HepG2 (cell line): ENCODE results near the gene ROM1. TPM values are rescaled to one million over a fixed set of nuclear protein-coding genes. Genes with fewer than 3 reads are reported as not detected.
A peak's percentile ranks its signal among the peaks of the same experiment; 100 is the strongest.

Source experiments
- AKAP8 ChIP-seq: sonication (generic); formaldehyde crosslinking; IDR thresholded peaks from 2 replicates; pipeline ENCODE4 v1.5.1; 2020; ENCODE audit warnings: mild to moderate bottlenecking, missing genetic modification reagents
- ATF2 ChIP-seq: sonication (generic); formaldehyde crosslinking; IDR thresholded peaks from 2 replicates; pipeline ENCODE4 v1.4.0; 2020; ENCODE audit warnings: missing genetic modification reagents
- BORCS8-MEF2B ChIP-seq: sonication (generic); formaldehyde crosslinking; IDR thresholded peaks from 2 replicates; pipeline ENCODE4 v1.8.0; 2022; ENCODE audit warnings: mild to moderate bottlenecking, missing genetic modification reagents
- CBX1 ChIP-seq: IDR thresholded peaks from one replicate; pipeline ENCODE4 v1.6.1; 2016; ENCODE audit warnings: antibody characterized with exemption, low read depth
- CHD2 ChIP-seq: IDR thresholded peaks from 2 replicates; pipeline ENCODE4 v1.6.1; 2011; ENCODE audit warnings: low read depth, low read length, improper control_type of control experiment
- HMGXB4 ChIP-seq, 2 experiments: sonication (generic) in 1 of 2; formaldehyde crosslinking in 1 of 2; IDR thresholded peaks; 2 replicates each; pipeline versions ENCODE4 v1.4.0 to v1.6.1; 2018 to 2020; ENCODE audit warnings: missing genetic modification reagents in 2 of 2, borderline replicate concordance in 1 of 2, low read depth in 1 of 2, mild to moderate bottlenecking in 1 of 2, missing biosample characterization in 1 of 2
- MTA1 ChIP-seq: sonication (generic); formaldehyde crosslinking; IDR thresholded peaks from 2 replicates; pipeline ENCODE4 v1.4.0; 2020; ENCODE audit warnings: missing genetic modification reagents, mild to moderate bottlenecking, borderline replicate concordance
- MTA3 ChIP-seq: sonication (generic); formaldehyde crosslinking; IDR thresholded peaks from 2 replicates; pipeline ENCODE4 v1.4.0; 2020; ENCODE audit warnings: missing genetic modification reagents
- MTERF4 ChIP-seq: sonication (generic); formaldehyde crosslinking; IDR thresholded peaks from 2 replicates; pipeline ENCODE4 v1.8.0; 2023; ENCODE audit warnings: mild to moderate bottlenecking, missing genetic modification reagents
- MXD1 ChIP-seq: sonication (generic); formaldehyde crosslinking; IDR thresholded peaks from 2 replicates; pipeline ENCODE4 v1.4.0; 2020; ENCODE audit warnings: mild to moderate bottlenecking, missing genetic modification reagents
- MZF1 ChIP-seq: sonication (generic); formaldehyde crosslinking; IDR thresholded peaks from 2 replicates; pipeline ENCODE4 v1.8.1; 2023; ENCODE audit warnings: mild to moderate bottlenecking, missing genetic modification reagents, borderline replicate concordance
- NFE2L1 ChIP-seq: sonication (generic); formaldehyde crosslinking; IDR thresholded peaks from 2 replicates; pipeline ENCODE4 v1.4.0; 2020; ENCODE audit warnings: missing genetic modification reagents, mild to moderate bottlenecking, borderline replicate concordance
- NFRKB ChIP-seq: fragments of 450-650 bp; IDR thresholded peaks from 2 replicates; pipeline ENCODE4 v1.6.1; 2017
- RFXANK ChIP-seq: IDR thresholded peaks from 2 replicates; pipeline ENCODE4 v1.6.1; 2016
- TEF ChIP-seq: sonication (generic); formaldehyde crosslinking; IDR thresholded peaks from 2 replicates; pipeline ENCODE4 v1.5.0; 2020; ENCODE audit warnings: missing genetic modification reagents
- ZFY ChIP-seq: sonication (generic); formaldehyde crosslinking; IDR thresholded peaks from 2 replicates; pipeline ENCODE4 v1.4.0; 2020; ENCODE audit warnings: missing genetic modification reagents
- ZNF230 ChIP-seq: sonication (generic); formaldehyde crosslinking; IDR thresholded peaks from 2 replicates; pipeline ENCODE4 v1.4.0; 2020; ENCODE audit warnings: mild to moderate bottlenecking, missing genetic modification reagents
- ZNF367 ChIP-seq: sonication (generic); formaldehyde crosslinking; IDR thresholded peaks from 2 replicates; pipeline ENCODE4 v1.4.0; 2020; ENCODE audit warnings: missing genetic modification reagents, borderline replicate concordance
- ZNF44 ChIP-seq: sonication (generic); formaldehyde crosslinking; IDR thresholded peaks from 2 replicates; pipeline ENCODE4 v1.5.1; 2020; ENCODE audit warnings: mild to moderate bottlenecking, missing genetic modification reagents
- ZNF547 ChIP-seq: sonication (generic); formaldehyde crosslinking; IDR thresholded peaks from 2 replicates; pipeline ENCODE4 v1.5.1; 2020; ENCODE audit warnings: mild to moderate bottlenecking, missing genetic modification reagents
- ZNF569 ChIP-seq: sonication (generic); formaldehyde crosslinking; IDR thresholded peaks from 2 replicates; pipeline ENCODE4 v1.5.0; 2020; ENCODE audit warnings: mild to moderate bottlenecking, missing genetic modification reagents, moderate library complexity, borderline replicate concordance
- ZNF619 ChIP-seq: sonication (generic); formaldehyde crosslinking; IDR thresholded peaks from 2 replicates; pipeline ENCODE4 v1.4.0; 2020; ENCODE audit warnings: mild to moderate bottlenecking, missing genetic modification reagents
- ZSCAN5A ChIP-seq: sonication (generic); formaldehyde crosslinking; IDR thresholded peaks from 2 replicates; pipeline ENCODE4 v1.8.0; 2022; ENCODE audit warnings: mild to moderate bottlenecking, missing genetic modification reagents, borderline replicate concordance
- polyA plus RNA-seq, 8 experiments: library from polyadenylated mRNA; depleted of rRNA in 3 of 8; stranded (reverse) in 7 of 8; unstranded in 1 of 8; fragments of >200 nt; fragmentation: Illumina TruSeq in 4 of 8; extraction: Trizol in 4 of 8; gene quantifications; 2 replicates each; pipeline versions ENCODE4 v1.2.1 to v1.2.3, GENCODE V29; 2011 to 2016; ENCODE audit warnings: low read depth in 4 of 8, missing spikeins in 1 of 8, mixed read lengths in 1 of 8; ENCODE audit not compliant: insufficient read depth in 1 of 8
- total RNA-seq, 5 experiments: library from RNA; depleted of rRNA; stranded (reverse); fragments of >200 nt; fragmentation: Illumina TruSeq; extraction: Trizol; gene quantifications; 2 replicates each; pipeline ENCODE4 v1.2.3, GENCODE V29; 2016; ENCODE audit warnings: low read depth in 1 of 5

The ROM1 gene
- total and polyA plus RNA-seq, 2 of the 13 experiments (the other 11 are each of a cell fraction or from before 2014, with no cell fraction given): 1.2 to 2.4 TPM

GRCh38 chr11:62645946-62646824, 33.1 kb downstream of the ROM1 start, which contains the start of gene GANAB (continued):
- no peak for TF ChIP-seq TEF (CRISPR knock-in tag)
- no peak for TF ChIP-seq ZNF619 (CRISPR knock-in tag)
- TF ChIP-seq BORCS8-MEF2B (CRISPR knock-in tag): peak; percentile 75; the same call in 1 of the 2 replicates
- TF ChIP-seq CBX1: no peak
- TF ChIP-seq ZNF547 (CRISPR knock-in tag): no peak; the same call in 1 of the 2 replicates
- peak; percentile 26; the same call in 1 of the 2 replicates for TF ChIP-seq NFRKB
- TF ChIP-seq HMGXB4 (CRISPR knock-in tag; IDR thresholded peaks at IDR 0.05; ENCODE audit: borderline replicate concordance in 1 of 2, low read depth in 1 of 2): peak; percentile 21 to 51; a peak in 1 of 4 replicates
- peak; percentile 54; the same call in 1 of the 2 replicates for TF ChIP-seq MXD1 (CRISPR knock-in tag)
- peak; percentile 19; the same call in 1 of the 2 replicates for TF ChIP-seq ATF2
- TF ChIP-seq AKAP8: no peak; the same call in 1 of the 2 replicates
- no peak for TF ChIP-seq ZNF569 (CRISPR knock-in tag)
- no peak for TF ChIP-seq MTA3 (CRISPR knock-in tag)
- TF ChIP-seq RFXANK (CRISPR knock-in tag): 0 out of 2 replicates have a peak, but pooled peaks have one; percentile 34
- no peak; the same call in 1 of the 2 replicates for TF ChIP-seq ZSCAN5A
- TF ChIP-seq ZFY (CRISPR knock-in tag): peak; percentile 93
- peak; percentile 43; the same call in 1 of the 2 replicates for TF ChIP-seq CHD2
- TF ChIP-seq ZNF230 (CRISPR knock-in tag): no peak
- no peak for TF ChIP-seq ZNF367 (CRISPR knock-in tag)
- TF ChIP-seq MZF1 (CRISPR knock-in tag): no peak
- TF ChIP-seq MTERF4 (CRISPR knock-in tag): no peak
- TF ChIP-seq MTA1 (CRISPR knock-in tag): no peak; the same call in 1 of the 2 replicates
- TF ChIP-seq NFE2L1 (CRISPR knock-in tag): no peak
- no peak for TF ChIP-seq ZNF44 (CRISPR knock-in tag)
